Peyer's patch (tissue), 4 donors: ENCODE measurements around the gene POLR3F. TPM values are rescaled to one million over a fixed set of nuclear protein-coding genes. Genes with fewer than 3 reads are reported as not detected.

Source experiments
- DNase-seq, 3 donors: peaks; one replicate each; pipeline ENCODE4 v3.0.0-alpha.2; 2017 to 2019
- H3K27ac ChIP-seq, 4 donors: fragments of 200-600 bp; sonication (generic); one replicate each; pipeline ENCODE4 v1.5.1; 2016 to 2019
- H3K27me3 ChIP-seq, 2 donors: fragments of 200-600 bp; sonication (generic); one replicate each; pipeline ENCODE4 v1.5.1; 2019
- H3K36me3 ChIP-seq, 3 donors: fragments of 200-600 bp; sonication (generic); one replicate each; pipeline ENCODE4 v1.5.1; 2016 to 2019
- H3K4me1 ChIP-seq, 4 donors: fragments of 200-600 bp; sonication (generic); one replicate each; pipeline ENCODE4 v1.5.1; 2016 to 2019
- H3K4me3 ChIP-seq, 4 donors: fragments of 200-600 bp; sonication (generic); 1 replicate in 3 of 4; 2 replicates in 1 of 4; pipeline ENCODE4 v1.5.1; 2016 to 2019; ENCODE audit warnings: mild to moderate bottlenecking in 1 of 4
- H3K9me3 ChIP-seq, 4 donors: fragments of 200-600 bp; sonication (generic); one replicate each; pipeline ENCODE4 v1.5.1; 2016 to 2019; ENCODE audit warnings: mild to moderate bottlenecking in 1 of 4
- CTCF ChIP-seq, 6 experiments: fragments of 450-650 bp in 4 of 6; fragments of 200-600 bp in 2 of 6; sonication (generic) in 1 of 6; IDR thresholded peaks; one replicate each; pipeline ENCODE4 v1.5.1; 2017 to 2019; ENCODE audit warnings: antibody characterized with exemption in 6 of 6, mild to moderate bottlenecking in 3 of 6, moderate library complexity in 1 of 6
- POLR2A ChIP-seq, 2 donors: fragments of 450-650 bp; IDR thresholded peaks; one replicate each; pipeline ENCODE4 v1.5.1; 2017; ENCODE audit warnings: antibody characterized with exemption in 2 of 2, mild to moderate bottlenecking in 2 of 2, moderate library complexity in 2 of 2
- small RNA-seq, 2 donors: library from RNA; depleted of rRNA; stranded (forward); fragments of <200 nt; gene quantifications; one replicate each; pipeline ENCODE3, GENCODE V24; 2016
- total RNA-seq, 4 donors: library from RNA; depleted of rRNA; stranded (reverse); fragments of >200 nt; gene quantifications; one replicate each; pipeline ENCODE4 v1.1.0, GENCODE V29; 2016

The POLR3F gene
- total RNA-seq, 4 donors from 2014 or later = 7.4 to 9.9 (median 8.6) TPM

- no peak for DNase-seq
- H3K36me3 ChIP-seq = peaks cover 0 to 82% (median 3%) of the 10 kb centered on the region in 3 donors
- no peaks in the 10 kb centered on the region for H3K9me3 ChIP-seq
- H3K27me3 ChIP-seq = no peaks in the 10 kb centered on the region
- TF ChIP-seq CTCF (IDR thresholded peaks at IDR 0.05) = no peak
- no peak for TF ChIP-seq POLR2A (IDR thresholded peaks at IDR 0.05)
- H3K27ac ChIP-seq = no peak overlapping the region
- no peak overlapping the region for H3K4me3 ChIP-seq
- H3K4me1 ChIP-seq = no peaks in the 10 kb centered on the region
These were observed 66.3 kb downstream of the POLR3F start for GRCh38 chr20:18533491-18533890.

GRCh38 chr20:18533978-18534644, 66.9 kb downstream of the POLR3F start:
- no peaks in the 10 kb centered on the region for H3K27me3 ChIP-seq
- no peaks in the 10 kb centered on the region for H3K4me1 ChIP-seq
- no peak for DNase-seq
- H3K36me3 ChIP-seq = peaks cover 0 to 76% (median 3%) of the 10 kb centered on the region in 3 donors
- no peak overlapping the region for H3K4me3 ChIP-seq
- TF ChIP-seq CTCF (IDR thresholded peaks at IDR 0.05) (no peak), POLR2A (IDR thresholded peaks at IDR 0.05) (no peak)
- H3K27ac ChIP-seq = no peak overlapping the region
- no peaks in the 10 kb centered on the region for H3K9me3 ChIP-seq

Small RNAs within 50 kb of the gene (small RNA-seq; reads per million reads assigned to genes)
- gene MIR3192 (0 reads per million in 2 donors), gene RNA5SP476 (0 reads per million in 2 donors)

Other genes with a start within 250 kb of the POLR3F start
- 10 to 100 TPM; 11.4 to 23.1 (median 15.6) TPM for gene ZNF133, start 178.9 kb upstream of the POLR3F start, total RNA-seq
- gene DZANK1, start 360 bp upstream of the POLR3F start, total RNA-seq = 1 to 10 TPM; 1.6 to 5.0 (median 2.1) TPM
- 10 to 100 TPM in 3 of 4 donors, 1 to 10 TPM in 1; 6.2 to 14.9 (median 12.8) TPM for gene RBBP9, start 29.8 kb downstream of the POLR3F start, total RNA-seq
- gene SEC23B, start 40.5 kb downstream of the POLR3F start, total RNA-seq = 10 to 100 TPM; 31.3 to 43.7 (median 36.0) TPM
- 10 to 100 TPM; 19.8 to 72.9 (median 61.8) TPM for gene SMIM26, start 100.0 kb downstream of the POLR3F start, total RNA-seq
- 10 to 100 TPM in 2 of 4 donors, 1 to 10 TPM in 2; 6.0 to 18.8 (median 10.2) TPM for gene DTD1, start 120.7 kb downstream of the POLR3F start, total RNA-seq